Osteocyte (in vitro differentiated cells): ENCODE results near the gene CACNA1C. TPM values are rescaled to one million over a fixed set of nuclear protein-coding genes. Genes with fewer than 3 reads are reported as not detected.

Experiments used
- DNase-seq: peaks from one replicate; pipeline ENCODE4 v3.0.0; 2021; ENCODE audit warnings: mixed read lengths; ENCODE audit not compliant: unreplicated experiment; ENCODE audit errors: extremely low spot score
- H3K27ac Mint-ChIP-seq: one replicate; pipeline ENCODE4 v1.8.0; 2021; ENCODE audit warnings: mild to moderate bottlenecking, mixed read lengths; ENCODE audit not compliant: unreplicated experiment
- H3K27me3 Mint-ChIP-seq: one replicate; pipeline ENCODE4 v1.8.0; 2021; ENCODE audit warnings: mixed read lengths; ENCODE audit not compliant: unreplicated experiment
- H3K36me3 Mint-ChIP-seq: one replicate; pipeline ENCODE4 v1.8.0; 2021; ENCODE audit warnings: mixed read lengths; ENCODE audit not compliant: unreplicated experiment
- H3K4me1 Mint-ChIP-seq: one replicate; pipeline ENCODE4 v1.8.0; 2021; ENCODE audit warnings: mixed read lengths; ENCODE audit not compliant: unreplicated experiment
- H3K4me3 Mint-ChIP-seq: one replicate; pipeline ENCODE4 v1.8.0; 2021; ENCODE audit warnings: mild to moderate bottlenecking, moderate library complexity, mixed read lengths; ENCODE audit not compliant: unreplicated experiment
- H3K9me3 Mint-ChIP-seq: one replicate; pipeline ENCODE4 v1.8.0; 2021; ENCODE audit warnings: mixed read lengths; ENCODE audit not compliant: unreplicated experiment
- CTCF ChIP-seq: fragments of 200-600 bp; sonication (generic); IDR thresholded peaks from 2 replicates; pipeline ENCODE4 v1.5.0; 2021; ENCODE audit warnings: antibody characterized with exemption, mild to moderate bottlenecking, moderate library complexity
- total RNA-seq: library from RNA; stranded (reverse); gene quantifications from 2 replicates; pipeline ENCODE4 v1.2.1, GENCODE V29; 2021

Gene CACNA1C
- total RNA-seq, 1 donor from 2014 or later: 67.4 TPM

- H3K4me1 Mint-ChIP-seq: peaks cover 14% of the 10 kb centered on the region
- DNase-seq: no peak
- H3K36me3 Mint-ChIP-seq: peaks cover 13% of the 10 kb centered on the region
- TF ChIP-seq CTCF: no peak
- H3K27me3 Mint-ChIP-seq: no peaks in the 10 kb centered on the region
- H3K27ac Mint-ChIP-seq: no peak overlapping the region
- no peaks in the 10 kb centered on the region for H3K9me3 Mint-ChIP-seq
- no peak overlapping the region for H3K4me3 Mint-ChIP-seq
Measured at GRCh38 chr12:2450553-2450952, 397.8 kb downstream of the CACNA1C start.

GRCh38 chr12:2451025-2451424, 398.2 kb downstream of the CACNA1C start:
- Mint-ChIP-seq H3K9me3 (no peaks in the 10 kb centered on the region), H3K4me1 (peaks cover 14% of the 10 kb centered on the region), H3K27me3 (no peaks in the 10 kb centered on the region), H3K27ac (no peak overlapping the region), H3K36me3 (peaks cover 13% of the 10 kb centered on the region), H3K4me3 (no peak overlapping the region)
- TF ChIP-seq CTCF: no peak
- DNase-seq: no peak

GRCh38 chr12:2451497-2451896, 398.7 kb downstream of the CACNA1C start:
- H3K36me3 Mint-ChIP-seq: peaks cover 13% of the 10 kb centered on the region
- no peak for DNase-seq
- no peak for TF ChIP-seq CTCF
- peaks cover 14% of the 10 kb centered on the region for H3K4me1 Mint-ChIP-seq
- no peaks in the 10 kb centered on the region for H3K27me3 Mint-ChIP-seq
- no peak overlapping the region for H3K27ac Mint-ChIP-seq
- H3K4me3 Mint-ChIP-seq: no peak overlapping the region
- no peaks in the 10 kb centered on the region for H3K9me3 Mint-ChIP-seq

- no peak for DNase-seq
Measured at GRCh38 chr12:2453076-2453760, 400.4 kb downstream of the CACNA1C start.

GRCh38 chr12:2453761-2454090, 400.9 kb downstream of the CACNA1C start:
- no peak overlapping the region for H3K4me3 Mint-ChIP-seq
- no peaks in the 10 kb centered on the region for H3K27me3 Mint-ChIP-seq
- H3K36me3 Mint-ChIP-seq: peaks cover 23% of the 10 kb centered on the region
- no peaks in the 10 kb centered on the region for H3K9me3 Mint-ChIP-seq
- DNase-seq: no peak
- no peak overlapping the region for H3K27ac Mint-ChIP-seq
- H3K4me1 Mint-ChIP-seq: peaks cover 14% of the 10 kb centered on the region
- TF ChIP-seq CTCF: no peak

More at GRCh38 chr12:2453076-2453760, 400.4 kb downstream of the CACNA1C start:
- no peak overlapping the region for H3K27ac Mint-ChIP-seq
- peaks cover 14% of the 10 kb centered on the region for H3K4me1 Mint-ChIP-seq
- H3K4me3 Mint-ChIP-seq: no peak overlapping the region
- no peaks in the 10 kb centered on the region for H3K27me3 Mint-ChIP-seq
- no peaks in the 10 kb centered on the region for H3K9me3 Mint-ChIP-seq
- TF ChIP-seq CTCF: no peak
- peaks cover 18% of the 10 kb centered on the region for H3K36me3 Mint-ChIP-seq
